GM19452 (cell line): Measurements from ENCODE around the gene UBE3A.

ENCODE experiments used
- ATAC-seq: cut with Tn5 transposase; IDR thresholded peaks from one replicate; pipeline ENCODE4 v1.9.1; 2021; ENCODE audit not compliant: unreplicated experiment

Gene UBE3A

DNA sequence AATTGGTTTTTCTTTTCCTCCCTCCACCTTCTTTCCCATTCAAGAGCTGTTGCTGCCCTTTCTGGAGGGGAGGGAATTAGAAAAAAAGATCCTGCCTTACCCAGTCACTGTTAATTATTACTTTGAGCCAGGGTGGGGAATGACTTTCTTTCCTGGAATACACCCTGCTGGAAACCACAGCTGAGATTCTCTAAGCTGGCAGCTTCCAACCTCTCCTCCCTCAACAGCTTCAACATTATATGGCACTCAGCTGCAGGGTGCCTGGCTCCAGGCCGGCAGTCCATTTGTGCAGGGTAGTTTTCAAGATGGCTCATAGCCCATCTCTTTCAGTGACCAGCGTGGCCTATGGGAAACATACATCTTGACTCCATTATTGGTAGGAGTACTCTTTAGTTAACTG lies 105.8 kb downstream of the UBE3A start:
- no peak for ATAC-seq

DNA sequence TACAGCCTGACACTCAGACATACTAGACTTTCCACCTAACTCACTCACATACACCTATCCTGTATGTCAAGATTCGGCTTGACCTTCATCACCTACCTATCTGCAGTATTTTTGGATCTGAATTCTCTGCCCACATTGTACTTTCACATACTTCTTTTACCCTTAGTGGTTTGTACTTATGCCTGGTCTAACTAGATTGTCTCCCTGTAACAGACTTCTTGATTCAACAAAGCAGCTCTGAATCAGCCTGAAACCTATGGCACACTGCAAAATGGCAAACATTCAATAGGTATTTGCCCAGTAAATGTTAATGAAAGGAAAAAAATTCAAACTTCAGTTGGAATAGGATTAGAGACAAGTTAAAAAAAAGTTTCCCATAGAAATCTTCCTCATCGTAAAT lies 106.5 kb downstream of the UBE3A start:
- ATAC-seq, result no peak

DNA sequence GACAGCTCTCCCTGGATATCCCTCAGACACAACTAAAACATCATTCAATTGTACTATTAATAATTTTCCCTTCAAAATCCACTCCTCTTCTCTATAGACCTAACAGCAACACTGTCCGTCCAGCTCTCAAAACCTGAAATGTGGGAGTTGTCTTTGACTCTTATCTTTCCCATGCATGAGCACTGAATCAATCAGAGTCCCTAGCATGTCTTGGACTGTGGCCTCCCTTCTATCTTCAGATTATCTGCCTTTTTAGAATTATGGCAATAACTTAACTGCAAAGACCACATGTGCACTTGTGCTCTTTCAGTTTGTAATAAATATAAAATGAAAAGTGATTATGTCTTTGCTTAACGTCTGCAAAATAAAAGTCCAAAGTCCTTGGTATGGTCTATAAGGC lies 107.0 kb downstream of the UBE3A start:
- no peak for ATAC-seq

- no peak for ATAC-seq
Measured at GRCh38 chr15:25331404-25331803, 107.4 kb downstream of the UBE3A start.

DNA sequence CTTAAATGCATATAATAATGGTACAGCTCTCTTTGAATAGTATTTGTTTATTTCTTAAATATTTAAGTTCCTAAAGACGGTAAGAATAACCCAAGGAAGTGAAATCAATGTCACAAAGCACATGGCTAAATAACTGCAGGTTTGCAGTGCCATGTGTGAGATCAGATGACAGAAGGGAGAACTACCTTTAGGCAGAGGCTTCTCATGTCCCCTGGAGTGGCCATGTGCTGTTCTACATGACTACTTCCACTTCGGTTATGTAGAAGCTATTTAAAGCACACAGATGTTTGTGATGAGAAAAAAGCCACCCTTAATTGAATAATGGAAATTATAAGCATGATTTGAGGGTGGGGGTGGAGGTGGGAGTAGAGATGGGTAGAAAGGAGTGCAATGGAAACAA lies 109.1 kb downstream of the UBE3A start:
- ATAC-seq, result no peak

- no peak for ATAC-seq
Measured at GRCh38 chr15:25327686-25328085, 111.1 kb downstream of the UBE3A start.

DNA sequence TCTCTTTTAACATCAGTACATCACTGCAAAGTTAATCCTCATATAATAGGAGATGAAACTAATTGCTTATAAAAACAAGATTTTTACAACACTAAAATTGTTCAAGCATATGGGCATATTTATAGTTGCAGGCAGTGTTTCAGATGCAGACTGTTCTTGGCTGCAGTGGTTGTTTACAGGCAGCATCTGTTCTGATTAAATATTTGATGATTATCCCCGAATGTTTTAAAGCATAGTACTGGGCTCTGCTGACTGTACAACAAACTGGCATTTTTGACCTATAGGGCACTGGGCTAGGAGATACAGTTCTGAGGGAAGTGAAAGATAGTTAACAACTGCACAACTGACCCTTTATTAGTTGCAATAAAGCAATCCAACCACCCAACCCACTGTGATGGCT lies 113.6 kb downstream of the UBE3A start:
- no peak for ATAC-seq

- no peak for ATAC-seq
Measured at GRCh38 chr15:25323420-25323819, 115.4 kb downstream of the UBE3A start.

DNA sequence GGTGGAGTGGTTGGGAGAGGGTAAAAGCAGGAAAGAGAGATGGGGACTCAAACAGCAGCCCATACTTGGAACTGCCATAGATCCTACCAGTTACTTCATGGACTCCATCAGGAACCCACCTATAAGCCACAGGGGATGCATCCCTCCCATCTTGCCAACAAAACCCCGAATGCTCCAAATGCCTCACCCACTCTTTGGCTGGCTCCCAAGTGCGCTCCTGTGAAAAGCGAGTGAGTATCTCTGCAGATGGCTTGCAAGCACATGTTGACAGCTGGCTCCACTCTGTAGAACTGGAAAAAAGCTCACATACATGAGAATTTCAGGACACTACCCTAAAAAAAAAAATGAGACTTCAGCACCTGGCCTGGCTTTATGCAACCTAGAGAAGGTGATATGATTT lies 151.0 kb downstream of the UBE3A start:
- ATAC-seq, result no peak
